ENCODE results near the gene SMAD4. TPM values are rescaled to one million over a fixed set of nuclear protein-coding genes. Genes with fewer than 3 reads are reported as not detected.

The SMAD4 gene
- total and polyA plus RNA-seq, 2 of the 8 experiments (the other 6 are each of a cell fraction or from before 2014, with no cell fraction given): 86.5 to 139 TPM

- peak; percentile 64 for TF ChIP-seq MAX (IDR thresholded peaks at IDR 0.05)
- TF ChIP-seq POLR2A (IDR thresholded peaks at IDR 0.05; ENCODE audit: control extremely low read depth in 1 of 2, low read depth in 2 of 2, low read length in 2 of 2): no peak
- TF ChIP-seq TBP (IDR thresholded peaks at IDR 0.05; ENCODE audit: low read depth, low read length): no peak
- peak; percentile 7; the same call in 1 of the 2 replicates for TF ChIP-seq TEAD4 (IDR thresholded peaks at IDR 0.05; ENCODE audit: low read depth, low read length)
- no peak for TF ChIP-seq SIX5 (IDR thresholded peaks at IDR 0.05; ENCODE audit: low read depth, low read length)
- no peak for TF ChIP-seq HDAC2 (IDR thresholded peaks at IDR 0.05; ENCODE audit: borderline replicate concordance in 1 of 2, low read depth in 2 of 2, low read length in 2 of 2)
- peak; percentile 98 to 99 for TF ChIP-seq RAD21 (IDR thresholded peaks at IDR 0.05 in 1 of 2, conservative IDR thresholded peaks at IDR 0.05 in 1 of 2; ENCODE audit: low read depth in 2 of 2, low read length in 2 of 2)
- TF ChIP-seq ASH2L (IDR thresholded peaks at IDR 0.05; ENCODE audit: low read length): no peak
- TF ChIP-seq JUN (IDR thresholded peaks at IDR 0.05; ENCODE audit: low read depth, low read length): no peak
- no peak for TF ChIP-seq SP1 (IDR thresholded peaks at IDR 0.05; ENCODE audit: low read depth, low read length)
- no peak for TF ChIP-seq BACH1 (IDR thresholded peaks at IDR 0.05; ENCODE audit: low read length)
- TF ChIP-seq SIN3A (conservative IDR thresholded peaks at IDR 0.05 in 1 of 2, IDR thresholded peaks at IDR 0.05 in 1 of 2; ENCODE audit: low read depth in 1 of 2, low read length in 2 of 2): no peak
- peak; percentile 90 to 99 (median 93) for TF ChIP-seq CTCF (IDR thresholded peaks at IDR 0.05; ENCODE audit: control extremely low read depth in 1 of 3, insufficient read depth in 1 of 3, low read depth in 1 of 3, low read length in 3 of 3)
- TF ChIP-seq CTBP2 (IDR thresholded peaks at IDR 0.05; ENCODE audit: borderline replicate concordance, insufficient read depth, insufficient read length, low read length): no peak
- no peak for TF ChIP-seq MAFK (IDR thresholded peaks at IDR 0.05; ENCODE audit: low read depth, low read length)
Observed at GRCh38 chr18:51110073-51110797, 80.2 kb downstream of the SMAD4 start (continued).

All from H1 (cell line).